ENCODE results near the gene APOL6. TPM values are rescaled to one million over a fixed set of nuclear protein-coding genes. Genes with fewer than 3 reads are reported as not detected.

Gene APOL6
- total and polyA plus RNA-seq, 2 donors (not counting 3 experiments of a cell fraction or from before 2014, with no cell fraction given), result 0.33 to 3.0 TPM

DNA sequence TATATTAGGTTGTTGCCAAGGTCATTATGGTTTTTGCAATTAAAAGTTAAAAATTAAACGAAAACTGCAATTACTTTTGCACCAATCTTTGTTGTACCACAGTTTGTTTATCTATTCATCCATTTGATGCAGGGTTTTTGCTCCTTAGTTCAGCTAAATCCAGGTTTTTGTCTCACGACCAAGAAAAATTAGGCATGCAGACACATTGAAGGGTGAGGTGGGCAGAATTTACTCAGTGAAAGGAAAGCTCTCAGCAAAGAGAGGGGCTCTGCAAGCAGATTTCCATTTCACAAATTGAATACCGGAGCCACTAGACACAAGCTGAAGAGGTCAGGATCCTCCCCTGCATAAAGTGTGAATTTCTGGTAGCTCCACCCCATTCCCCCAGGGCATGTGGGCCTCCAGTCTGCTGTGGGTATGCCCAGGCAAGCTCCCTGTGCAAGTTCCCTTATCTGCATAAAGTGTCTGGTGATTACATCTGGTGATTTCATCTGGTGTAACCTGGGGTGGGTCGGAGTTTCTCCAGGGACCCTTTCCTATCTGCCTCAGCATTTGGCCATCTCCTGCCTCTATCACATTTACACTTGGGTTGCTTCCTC is 33.3 kb downstream of the APOL6 start:
- H3K79me2 ChIP-seq (ENCODE audit: control insufficient read depth, insufficient read depth, low read length), result no peaks in the 10 kb centered on the region
- POLR2A ChIA-PET, result no interaction called here
- dilution Hi-C loops (cut with MboI; ENCODE audit: extremely low pct_ligation_motif_present, low sequenced_read_pairs) (no loop called here), intact Hi-C loops (cut with micrococcal nuclease) (no loop called here)
- no peak for DNase-seq (ENCODE audit: low read depth, low spot score)
- no peak for FAIRE-seq
- no peaks in the 10 kb centered on the region for H3K9me1 ChIP-seq (replicated peaks; ENCODE audit: control insufficient read depth, extremely low read depth, insufficient read depth, low read length)
- H4K20me1 ChIP-seq (replicated peaks; ENCODE audit: control insufficient read depth, extremely low read depth, insufficient read depth, low read length), result no peaks in the 10 kb centered on the region
- H3K27ac ChIP-seq (ENCODE audit: insufficient read depth, low read depth, low read length), result no peak overlapping the region
- H3K9ac ChIP-seq (replicated peaks; ENCODE audit: extremely low read depth, insufficient read depth, low read length), result no peak overlapping the region
- no peak for TF ChIP-seq EZH2 (IDR thresholded peaks at IDR 0.05; ENCODE audit: borderline replicate concordance, low read depth, low read length, severe bottlenecking)
- no peak for TF ChIP-seq POLR2AphosphoS5 (IDR thresholded peaks at IDR 0.05; ENCODE audit: insufficient read depth, low read depth, low read length)
- no peak for TF ChIP-seq MYC (IDR thresholded peaks at IDR 0.05; ENCODE audit: low read depth, low read length)
- TF ChIP-seq MAX (IDR thresholded peaks at IDR 0.05; ENCODE audit: insufficient read depth, insufficient read length), result no peak
- TF ChIP-seq POLR2A (IDR thresholded peaks at IDR 0.05; ENCODE audit: low read depth, low read length), result no peak
- TF ChIP-seq, protein P1, sequence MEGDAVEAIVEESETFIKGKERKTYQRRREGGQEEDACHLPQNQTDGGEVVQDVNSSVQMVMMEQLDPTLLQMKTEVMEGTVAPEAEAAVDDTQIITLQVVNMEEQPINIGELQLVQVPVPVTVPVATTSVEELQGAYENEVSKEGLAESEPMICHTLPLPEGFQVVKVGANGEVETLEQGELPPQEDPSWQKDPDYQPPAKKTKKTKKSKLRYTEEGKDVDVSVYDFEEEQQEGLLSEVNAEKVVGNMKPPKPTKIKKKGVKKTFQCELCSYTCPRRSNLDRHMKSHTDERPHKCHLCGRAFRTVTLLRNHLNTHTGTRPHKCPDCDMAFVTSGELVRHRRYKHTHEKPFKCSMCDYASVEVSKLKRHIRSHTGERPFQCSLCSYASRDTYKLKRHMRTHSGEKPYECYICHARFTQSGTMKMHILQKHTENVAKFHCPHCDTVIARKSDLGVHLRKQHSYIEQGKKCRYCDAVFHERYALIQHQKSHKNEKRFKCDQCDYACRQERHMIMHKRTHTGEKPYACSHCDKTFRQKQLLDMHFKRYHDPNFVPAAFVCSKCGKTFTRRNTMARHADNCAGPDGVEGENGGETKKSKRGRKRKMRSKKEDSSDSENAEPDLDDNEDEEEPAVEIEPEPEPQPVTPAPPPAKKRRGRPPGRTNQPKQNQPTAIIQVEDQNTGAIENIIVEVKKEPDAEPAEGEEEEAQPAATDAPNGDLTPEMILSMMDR (IDR thresholded peaks at IDR 0.05; ENCODE audit: extremely low read depth in 1 of 2, insufficient read depth in 1 of 2, low read depth in 1 of 2, low read length in 2 of 2), result no peak
- no peak for TF ChIP-seq GATA2 (IDR thresholded peaks at IDR 0.05; ENCODE audit: insufficient read depth, insufficient read length, low read depth, low read length)
- TF ChIP-seq JUN (IDR thresholded peaks at IDR 0.05; ENCODE audit: borderline replicate concordance, insufficient read depth, insufficient read length, low read depth), result no peak
- no peak for TF ChIP-seq FOS (IDR thresholded peaks at IDR 0.05; ENCODE audit: borderline replicate concordance, insufficient read depth, low read length)
- no peaks in the 10 kb centered on the region for H3K36me3 ChIP-seq (ENCODE audit: control insufficient read depth in 2 of 2, extremely low read depth in 1 of 2, insufficient read depth in 2 of 2, low read length in 2 of 2)
- BruUV-seq (replicated peaks), result no TSS peak
- no peak overlapping the region for H3K4me3 ChIP-seq (replicated peaks in 1 of 3; ENCODE audit: insufficient read depth in 1 of 3, low read depth in 1 of 3, low read length in 3 of 3)
- peaks cover 5 to 17% of the 10 kb centered on the region in 2 experiments for H3K27me3 ChIP-seq (ENCODE audit: control insufficient read depth in 2 of 2, insufficient read depth in 2 of 2, low read length in 2 of 2)
- no peak overlapping the region for H2AFZ ChIP-seq (ENCODE audit: low read depth, low read length)
- no peak overlapping the region for H3K4me2 ChIP-seq (ENCODE audit: insufficient read depth, low read length)
- H3K9me3 ChIP-seq (replicated peaks; ENCODE audit: control insufficient read depth, insufficient read depth, low read length), result no peaks in the 10 kb centered on the region
- no peaks in the 10 kb centered on the region for H3K4me1 ChIP-seq (ENCODE audit: control insufficient read depth, extremely low read depth, insufficient read depth, low read length)
- CTCF ChIA-PET, result interaction anchor here (0.8 kb wide), 1 partner anchor 9 kb away, joined by 3 read pairs; no protein-coding TSS in a partner anchor
